Medulla oblongata (tissue), 1 donor: ENCODE data around the gene CCHCR1.

Experiments
- DNase-seq: peaks from one replicate; pipeline ENCODE4 v3.0.0-alpha.2; 2015; ENCODE audit errors: extremely low spot score

The CCHCR1 gene

DNA sequence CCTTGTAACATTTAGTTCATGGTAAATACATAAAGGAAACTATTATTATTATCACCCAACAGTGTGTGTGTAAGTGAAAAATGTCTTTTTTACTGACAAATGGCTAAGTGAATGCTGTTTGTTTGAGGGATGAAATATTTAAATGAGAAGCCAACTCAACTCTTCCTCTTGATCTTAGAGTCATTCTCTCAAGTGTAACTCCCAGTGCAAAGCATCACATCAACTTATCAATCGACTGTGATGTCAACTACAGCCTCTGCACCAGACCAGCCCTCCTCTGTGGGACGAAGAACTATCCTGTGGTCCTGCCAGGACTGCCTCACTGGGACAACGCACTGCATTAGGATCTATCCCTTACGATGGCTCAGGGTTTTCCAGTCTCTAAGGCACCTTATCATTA is 50.5 kb downstream of the CCHCR1 start:
- DNase-seq: no peak

DNA sequence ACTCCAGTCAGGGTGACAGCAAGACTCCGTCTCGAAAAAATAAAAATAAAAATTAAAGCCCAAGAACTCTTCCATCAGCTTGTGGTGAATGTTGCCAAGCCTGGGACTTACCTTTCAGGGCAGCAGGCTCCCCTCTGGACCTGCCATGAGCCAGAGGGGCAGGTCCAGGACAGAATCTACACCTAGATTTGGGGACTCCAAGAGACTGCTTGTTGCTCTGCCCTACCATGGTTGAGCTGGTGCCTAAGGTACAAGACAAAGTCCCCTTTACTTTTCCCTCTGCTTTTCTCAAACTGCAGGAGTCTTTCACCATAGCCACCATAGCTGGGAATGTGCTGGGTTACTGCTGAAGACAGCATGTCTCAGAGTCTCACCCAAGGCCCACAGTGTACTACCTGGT is 54.5 kb downstream of the CCHCR1 start:
- no peak for DNase-seq

DNA sequence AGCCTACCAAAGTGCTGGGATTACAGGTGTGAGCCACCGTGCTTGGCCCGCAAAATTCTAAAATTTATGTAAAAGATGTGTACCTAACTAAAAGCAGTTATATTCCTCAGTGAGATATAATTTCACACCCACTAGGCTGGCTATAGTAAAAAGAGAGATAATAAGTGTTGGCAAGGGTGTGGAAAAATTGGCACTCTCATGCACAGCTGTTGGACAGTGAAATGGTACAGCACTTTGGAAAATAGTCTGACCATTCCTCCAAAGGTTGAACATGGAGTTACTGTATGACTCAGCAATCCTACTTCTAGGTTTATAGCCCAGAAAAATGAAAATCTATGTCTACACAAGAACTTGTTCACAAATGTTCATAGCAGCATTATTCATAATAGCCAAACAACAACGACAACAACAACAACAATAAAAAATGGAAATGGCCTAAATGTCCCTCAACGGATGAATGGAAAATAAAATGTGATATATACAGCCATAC is 59.1 kb downstream of the CCHCR1 start:
- no peak for DNase-seq

DNA sequence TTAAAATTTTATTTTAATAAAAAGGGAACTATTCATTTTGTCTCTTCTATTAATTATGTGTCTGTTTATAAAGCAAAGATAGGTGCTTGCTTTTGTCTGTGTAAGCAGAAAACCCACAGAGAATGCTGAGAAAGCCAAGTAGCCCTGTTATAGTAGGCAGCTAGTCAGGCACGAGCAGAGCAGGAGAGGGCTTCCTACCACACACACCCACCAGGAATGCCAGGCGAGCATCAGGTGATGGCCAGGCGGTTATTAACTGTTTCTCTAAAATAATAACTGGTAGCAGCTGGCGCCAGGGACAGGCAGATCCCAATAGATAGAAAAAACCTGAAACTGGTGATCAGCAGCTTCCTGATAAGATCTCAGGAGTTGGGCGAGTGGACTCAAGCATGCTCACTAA is 60.9 kb downstream of the CCHCR1 start:
- no peak for DNase-seq

DNA sequence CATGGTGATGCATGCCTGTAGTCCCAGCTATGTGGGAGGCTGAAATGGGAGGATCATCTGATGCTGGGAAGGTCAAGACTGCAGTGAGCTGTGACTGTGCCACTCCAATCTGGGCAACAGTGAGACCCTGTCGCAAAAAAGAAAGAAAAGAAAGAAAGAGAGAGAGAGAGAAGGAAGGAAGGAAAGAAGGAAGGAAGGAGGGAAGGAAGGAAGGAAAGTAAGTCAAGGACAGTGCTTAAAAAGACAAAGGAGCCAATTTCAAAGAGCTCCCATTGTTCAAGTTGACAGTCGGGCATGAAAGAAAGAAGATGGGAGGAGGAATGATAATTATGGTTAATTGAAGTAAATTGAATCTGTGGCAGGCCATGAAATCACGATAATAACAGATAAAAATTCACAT is 61.4 kb downstream of the CCHCR1 start:
- DNase-seq: no peak

DNA sequence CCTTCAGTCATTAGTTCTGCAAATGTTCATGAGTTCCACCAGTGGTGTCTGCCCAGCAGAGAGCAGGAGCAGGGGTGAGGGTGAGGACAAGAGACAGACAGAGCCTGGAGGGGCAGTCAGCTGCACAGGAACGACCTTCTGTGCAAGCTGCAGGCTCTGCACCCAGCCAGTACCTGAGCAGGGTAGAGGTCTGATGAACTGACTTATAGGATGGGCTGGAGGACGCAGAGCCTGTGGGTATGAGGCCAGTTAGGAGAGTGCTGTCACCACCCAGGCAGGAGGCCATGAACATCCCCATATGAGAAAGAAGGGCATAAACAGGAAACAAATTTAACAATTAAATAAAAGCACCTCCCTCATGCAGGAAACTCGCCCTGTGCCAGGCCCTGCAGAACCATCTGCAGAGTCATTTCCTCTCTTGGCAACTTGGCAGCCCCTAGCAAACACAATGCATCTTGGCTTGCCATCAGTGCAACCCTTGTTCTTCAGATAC is 63.2 kb downstream of the CCHCR1 start:
- no peak for DNase-seq

DNA sequence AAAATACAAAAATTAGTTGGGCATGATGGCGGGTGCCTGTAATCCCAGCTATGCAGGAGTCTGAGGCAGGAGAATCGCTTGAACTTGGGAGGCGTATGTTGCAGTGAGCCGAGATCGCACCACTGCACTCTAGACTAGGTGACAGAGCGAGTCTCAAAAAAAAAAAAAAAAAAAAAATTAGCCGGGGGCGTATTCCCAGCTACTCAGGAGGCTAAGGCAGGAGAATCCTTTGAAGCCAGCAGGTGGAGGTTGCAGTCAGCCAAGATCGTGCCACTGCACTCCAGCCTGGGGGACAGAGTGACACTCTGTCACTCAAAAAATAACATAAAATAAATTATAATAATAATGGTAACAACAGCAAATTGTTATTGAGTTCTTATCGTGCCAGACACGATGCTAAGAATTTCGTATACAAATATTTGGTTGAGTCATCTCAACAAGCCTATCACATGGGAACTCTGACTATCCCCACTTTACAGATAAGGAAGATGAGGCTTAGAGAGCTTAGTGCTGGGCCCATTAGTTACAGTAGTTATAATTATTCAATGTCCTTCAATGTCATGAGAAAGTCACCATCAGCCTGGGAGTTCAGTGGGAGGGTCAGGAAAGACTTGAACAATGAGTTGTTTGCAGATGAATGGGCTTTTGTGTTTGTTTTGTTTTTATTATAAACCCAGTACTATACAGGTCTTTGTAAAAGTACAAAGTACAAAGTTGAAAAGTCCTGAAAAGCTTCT is 64.7 kb downstream of the CCHCR1 start:
- peak; percentile 66 for DNase-seq
